Thyroid gland (tissue), 4 donors: Measurements from ENCODE around the gene SLC9A7. TPM values are rescaled to one million over a fixed set of nuclear protein-coding genes. Genes with fewer than 3 reads are reported as not detected.

Experiments
- DNase-seq, 2 donors: peaks; one replicate each; pipeline ENCODE4 v3.0.0-alpha.2; 2019
- H3K27ac ChIP-seq, 3 donors: fragments of 200-600 bp; sonication (generic); 1 replicate in 2 of 3; 2 replicates in 1 of 3; pipeline ENCODE4 v1.5.1; 2016 to 2019; ENCODE audit warnings: mild to moderate bottlenecking in 1 of 3, moderate library complexity in 1 of 3
- H3K27me3 ChIP-seq: fragments of 200-600 bp; sonication (generic); one replicate; pipeline ENCODE4 v1.5.1; 2019
- H3K36me3 ChIP-seq, 2 donors: fragments of 200-600 bp; sonication (generic); one replicate each; pipeline ENCODE4 v1.5.1; 2016 to 2019
- H3K4me1 ChIP-seq, 2 donors: fragments of 200-600 bp; sonication (generic); one replicate each; pipeline ENCODE4 v1.5.1; 2017 to 2019
- H3K4me3 ChIP-seq, 3 donors: fragments of 200-600 bp; sonication (generic); replicated peaks in 1 of 3; 1 replicate in 2 of 3; 2 replicates in 1 of 3; pipeline ENCODE4 v1.5.1; 2016; ENCODE audit warnings: mild to moderate bottlenecking in 1 of 3
- H3K9me3 ChIP-seq: fragments of 200-600 bp; sonication (generic); one replicate; pipeline ENCODE4 v1.5.1; 2017
- CTCF ChIP-seq, 6 experiments: fragments of 200-600 bp in 3 of 6; fragments of 450-650 bp in 3 of 6; sonication (generic) in 3 of 6; IDR thresholded peaks; one replicate each; pipeline ENCODE4 v1.5.1; 2016 to 2019; ENCODE audit warnings: antibody characterized with exemption in 6 of 6, mild to moderate bottlenecking in 2 of 6, inconsistent platforms in 1 of 6, moderate library complexity in 1 of 6
- POLR2A ChIP-seq, 2 donors: fragments of 450-650 bp; IDR thresholded peaks; one replicate each; pipeline ENCODE4 v1.6.1; 2017; ENCODE audit warnings: antibody characterized with exemption in 2 of 2, mild to moderate bottlenecking in 2 of 2, moderate library complexity in 1 of 2
- WGBS, 2 donors: methylation state at CpG; one replicate each; pipeline ENCODE4 v1.1.5; 2017; 5-methylcytosine and 5-hydroxymethylcytosine counted together
- intact Hi-C: fragments of 100-400 bp; cut with DNase I; formaldehyde crosslinking; loops from one replicate; pipeline ENCODE4 v1.15.1; 2023
- total RNA-seq, 4 donors: library from RNA; depleted of rRNA; stranded (reverse); fragments of >200 nt; gene quantifications; one replicate each; pipeline ENCODE4 v1.2.3, GENCODE V29; 2016

SLC9A7 gene
- total RNA-seq, 4 donors from 2014 or later = 18.4 to 35.5 (median 26.3) TPM

DNA sequence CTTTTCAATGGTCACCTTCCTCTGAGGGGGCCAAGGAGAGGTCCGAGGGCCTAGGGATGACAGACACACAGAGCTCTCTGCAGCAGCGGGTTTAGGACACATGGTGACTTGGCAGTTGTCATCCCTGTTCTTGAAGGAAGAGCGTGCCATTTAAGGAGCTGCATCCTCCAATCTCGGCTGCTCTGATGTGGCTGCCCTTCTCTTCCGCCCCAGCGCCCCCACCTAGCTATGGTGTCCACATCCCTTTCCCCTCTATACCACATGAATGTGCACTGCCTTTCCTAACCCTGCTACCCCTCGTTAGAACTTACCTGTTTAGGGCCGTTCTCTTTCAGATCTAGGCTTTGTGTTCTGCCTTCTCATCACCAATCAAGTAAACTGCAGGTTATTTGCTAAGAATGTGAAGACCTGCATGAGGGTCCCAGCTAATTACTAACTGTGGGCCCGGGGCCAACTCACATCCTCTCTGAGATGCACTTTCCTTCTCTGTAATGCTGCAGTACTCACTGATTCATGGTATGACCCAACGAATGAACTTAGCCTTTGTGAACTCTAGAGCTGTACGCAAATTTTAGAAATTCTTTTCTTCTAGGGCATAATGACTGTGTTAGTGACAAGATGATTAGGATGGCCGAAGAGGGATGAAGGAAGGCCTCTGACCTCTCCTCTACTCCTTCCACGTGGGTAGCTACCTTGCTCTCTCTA, 147.1 kb downstream of the SLC9A7 start:
- Histone ChIP-seq H3K9me3 (no peaks in the 10 kb centered on the region), H3K27me3 (no peaks in the 10 kb centered on the region), H3K4me3 (no peak overlapping the region), H3K36me3 (no peaks in the 10 kb centered on the region), H3K4me1 (no peaks in the 10 kb centered on the region), H3K27ac (no peak overlapping the region)
- DNase-seq = no peak
- intact Hi-C loops = no loop called here
- no peak for TF ChIP-seq POLR2A (IDR thresholded peaks at IDR 0.05)
- TF ChIP-seq CTCF (IDR thresholded peaks at IDR 0.05) = no peak
- 87 to 91% methylated on average over 10 to 12 of the region's 13 CpGs for WGBS, 2 donors

- intact Hi-C loops = no loop called here
- H3K27ac ChIP-seq = no peak overlapping the region
- H3K9me3 ChIP-seq = no peaks in the 10 kb centered on the region
- H3K4me3 ChIP-seq = no peak overlapping the region
- WGBS, 2 donors = 81 to 96% methylated on average over 4 to 5 of the region's 5 CpGs
- TF ChIP-seq POLR2A (IDR thresholded peaks at IDR 0.05) (no peak), CTCF (IDR thresholded peaks at IDR 0.05) (no peak)
- DNase-seq = no peak
- H3K27me3 ChIP-seq = no peaks in the 10 kb centered on the region
- no peaks in the 10 kb centered on the region for H3K36me3 ChIP-seq
- H3K4me1 ChIP-seq = no peaks in the 10 kb centered on the region
These were observed 148.8 kb downstream of the SLC9A7 start for GRCh38 chrX:46610070-46610658.

DNA sequence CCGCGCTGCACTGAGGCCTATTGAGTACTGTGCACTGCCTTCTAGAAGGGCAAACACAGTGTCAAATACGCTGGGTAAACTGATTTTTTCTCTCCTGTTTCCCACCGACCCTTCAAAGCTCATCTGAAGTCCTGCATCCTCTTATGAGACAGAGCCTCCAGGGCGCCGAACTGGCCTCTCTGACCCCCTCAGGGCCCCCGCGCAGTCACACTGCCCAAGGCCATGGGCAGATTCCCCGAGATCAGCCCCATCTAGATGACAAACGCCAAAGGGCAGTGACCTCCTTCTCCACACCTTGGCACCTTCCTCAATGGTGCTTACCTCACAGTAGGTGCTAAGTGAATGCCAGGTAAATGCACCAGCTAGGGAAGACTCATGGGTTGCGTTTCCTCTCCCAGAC, 151.0 kb downstream of the SLC9A7 start:
- TF ChIP-seq CTCF (IDR thresholded peaks at IDR 0.05) (no peak), POLR2A (IDR thresholded peaks at IDR 0.05) (no peak)
- H3K4me1 ChIP-seq = no peaks in the 10 kb centered on the region
- no peak overlapping the region for H3K4me3 ChIP-seq
- DNase-seq = no peak
- intact Hi-C loops = no loop called here
- WGBS, 2 donors = 66 to 79% methylated on average over 8 to 9 of the region's 11 CpGs
- H3K9me3 ChIP-seq = no peaks in the 10 kb centered on the region
- no peak overlapping the region for H3K27ac ChIP-seq
- no peaks in the 10 kb centered on the region for H3K36me3 ChIP-seq
- H3K27me3 ChIP-seq = no peaks in the 10 kb centered on the region

- H3K4me3 ChIP-seq = no peak overlapping the region
- intact Hi-C loops = no loop called here
- no peaks in the 10 kb centered on the region for H3K4me1 ChIP-seq
- DNase-seq = no peak
- WGBS, 2 donors = 95 to 96% methylated on average over 6 of the region's 6 CpGs
- H3K36me3 ChIP-seq = no peaks in the 10 kb centered on the region
- TF ChIP-seq CTCF (IDR thresholded peaks at IDR 0.05) = no peak
- TF ChIP-seq POLR2A (IDR thresholded peaks at IDR 0.05) = no peak
- H3K27ac ChIP-seq = no peak overlapping the region
- no peaks in the 10 kb centered on the region for H3K9me3 ChIP-seq
- no peaks in the 10 kb centered on the region for H3K27me3 ChIP-seq
These were observed 156.3 kb downstream of the SLC9A7 start for GRCh38 chrX:46602468-46603102.

DNA sequence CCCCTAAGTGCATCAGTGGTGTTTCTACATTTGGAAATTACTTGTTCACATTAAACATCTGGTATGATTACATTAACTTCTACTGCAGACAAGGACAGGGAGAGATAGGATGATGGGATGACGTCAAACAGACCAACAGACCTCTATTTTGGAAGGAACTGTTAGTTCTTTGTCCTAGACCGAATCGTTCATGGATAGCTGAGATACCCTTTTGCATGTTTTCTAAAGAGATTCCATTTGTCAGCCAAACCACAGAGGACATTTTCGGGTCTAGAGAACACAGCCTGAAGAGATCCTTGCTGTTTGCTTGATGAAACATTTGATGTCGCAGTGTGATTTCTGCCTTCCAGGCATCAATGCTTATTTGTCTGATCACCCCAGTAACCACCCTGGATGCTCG, 157.6 kb downstream of the SLC9A7 start:
- Histone ChIP-seq H3K4me1 (no peaks in the 10 kb centered on the region), H3K27ac (no peak overlapping the region), H3K9me3 (no peaks in the 10 kb centered on the region), H3K27me3 (no peaks in the 10 kb centered on the region), H3K4me3 (no peak overlapping the region), H3K36me3 (no peaks in the 10 kb centered on the region)
- WGBS, 2 donors = 63 to 78% methylated on average over 6 of the region's 6 CpGs
- no peak for DNase-seq
- intact Hi-C loops = no loop called here
- TF ChIP-seq CTCF (IDR thresholded peaks at IDR 0.05) = no peak
- TF ChIP-seq POLR2A (IDR thresholded peaks at IDR 0.05) = no peak
